NT2/D1 (cell line): ENCODE results near the gene ASMTL.

Source experiments
- SUZ12 ChIP-seq: IDR thresholded peaks from 2 replicates; pipeline ENCODE4 v1.6.1; 2011; ENCODE audit not compliant: insufficient read length, insufficient read depth; ENCODE audit errors: extremely low read depth
- YY1 ChIP-seq: IDR thresholded peaks from 2 replicates; pipeline ENCODE4 v1.6.1; 2011; ENCODE audit not compliant: insufficient read length, insufficient read depth
- ZNF274 ChIP-seq: IDR thresholded peaks from 2 replicates; pipeline ENCODE4 v1.6.1; 2011; ENCODE audit warnings: mild to moderate bottlenecking, low read depth, low read length

DNA sequence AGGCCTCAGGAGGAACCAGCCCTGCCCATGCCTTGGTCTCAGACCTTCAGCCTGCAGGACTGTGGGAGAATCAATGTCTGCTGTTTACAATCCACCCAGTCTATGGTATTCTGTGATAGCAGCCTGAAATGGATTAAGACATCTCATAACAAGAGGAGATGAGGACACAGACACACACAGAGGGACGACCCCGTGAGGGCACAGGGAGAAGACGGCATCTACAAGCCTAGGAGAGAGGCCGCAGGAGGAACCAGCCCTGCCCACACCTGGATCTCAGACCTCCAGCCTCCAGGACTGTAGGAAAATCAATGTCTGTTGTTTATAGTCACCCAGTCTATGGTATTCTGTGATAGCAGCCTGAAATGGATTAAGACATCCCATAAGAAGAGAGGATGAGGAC lies 64.1 kb downstream of the ASMTL start:
- no peak for TF ChIP-seq ZNF274
- TF ChIP-seq YY1, result no peak
- TF ChIP-seq SUZ12, result no peak
